ENCODE results near the gene GLRX5.

Gene GLRX5

DNA sequence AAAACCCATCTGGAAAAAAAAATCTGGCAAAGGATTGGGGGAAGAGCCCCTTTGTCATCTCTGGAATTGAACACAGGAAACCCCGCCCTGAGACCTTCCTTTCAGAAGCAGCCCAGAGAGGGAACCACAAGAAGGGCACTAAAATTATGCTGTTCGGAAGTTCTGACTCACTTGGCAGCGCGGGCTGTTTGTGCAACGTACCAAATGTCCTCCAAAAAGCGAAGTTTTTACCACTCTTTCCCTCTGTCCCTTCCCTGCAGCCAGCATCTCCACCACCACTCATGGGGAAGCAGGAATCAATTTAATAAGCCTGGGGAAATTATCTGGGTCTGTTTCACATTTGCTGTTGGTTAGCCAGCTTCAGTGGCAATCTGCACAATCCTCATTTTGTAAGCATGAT is 15.2 kb upstream of the GLRX5 start:
- peak; percentile 91 for DNase-seq

DNA sequence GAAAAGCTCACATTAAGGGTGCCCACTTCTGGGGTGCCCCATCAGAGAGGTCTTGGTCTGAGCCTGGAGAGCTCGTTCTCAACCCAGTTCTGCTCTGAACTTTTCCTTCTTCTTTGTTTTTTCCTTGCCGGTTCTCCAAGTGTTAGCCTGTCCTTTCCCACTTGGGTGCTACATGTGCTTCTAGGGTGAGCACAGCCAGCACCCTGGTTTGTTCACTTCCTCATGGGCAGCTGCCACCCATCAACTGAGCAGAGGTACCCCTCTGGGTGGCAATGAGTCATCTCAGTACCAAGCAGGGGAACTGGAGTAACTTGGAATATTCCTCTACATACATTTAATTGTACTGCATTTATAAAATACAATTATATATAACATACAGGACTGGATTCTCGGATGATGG is 14.5 kb upstream of the GLRX5 start:
- DNase-seq = peak; percentile 68

DNA sequence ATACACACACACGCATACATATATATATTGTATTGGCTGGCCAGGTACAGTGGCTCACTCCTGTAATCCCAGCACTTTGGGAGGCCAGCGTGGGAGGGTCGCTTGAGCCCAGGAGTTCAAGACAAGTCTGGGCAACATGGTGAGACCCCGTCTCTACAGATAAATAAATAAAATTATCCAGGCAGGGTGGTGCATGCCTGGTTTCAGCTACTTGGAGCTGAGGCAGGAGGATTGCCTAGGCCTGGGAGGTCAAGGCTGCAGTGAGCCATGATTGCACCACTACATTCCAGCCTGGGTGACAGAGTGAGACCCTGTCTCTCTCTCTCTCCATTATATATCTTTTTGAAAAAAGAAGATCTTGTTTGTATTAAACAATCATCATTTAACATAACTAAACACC is 13.8 kb upstream of the GLRX5 start:
- DNase-seq = no peak

DNA sequence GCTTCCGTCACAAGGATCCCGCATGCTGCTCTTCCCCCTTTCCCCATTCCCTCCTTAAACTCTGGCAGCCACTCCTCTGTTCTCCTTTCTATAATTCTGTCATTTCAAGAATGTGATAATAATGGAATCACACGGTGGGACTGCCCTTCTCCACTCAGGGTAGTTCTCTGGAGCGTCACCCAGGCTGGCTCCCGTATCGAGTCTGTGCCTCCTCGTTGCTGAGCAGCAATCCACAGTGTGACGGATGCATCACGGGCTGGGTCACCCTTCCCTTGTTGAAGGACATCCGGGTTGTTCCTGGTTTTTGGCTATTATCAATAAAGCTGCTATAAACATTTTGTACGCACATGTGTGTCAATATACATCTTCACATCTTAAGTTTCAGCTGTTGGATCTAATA is 12.7 kb upstream of the GLRX5 start:
- no peak for DNase-seq

DNA sequence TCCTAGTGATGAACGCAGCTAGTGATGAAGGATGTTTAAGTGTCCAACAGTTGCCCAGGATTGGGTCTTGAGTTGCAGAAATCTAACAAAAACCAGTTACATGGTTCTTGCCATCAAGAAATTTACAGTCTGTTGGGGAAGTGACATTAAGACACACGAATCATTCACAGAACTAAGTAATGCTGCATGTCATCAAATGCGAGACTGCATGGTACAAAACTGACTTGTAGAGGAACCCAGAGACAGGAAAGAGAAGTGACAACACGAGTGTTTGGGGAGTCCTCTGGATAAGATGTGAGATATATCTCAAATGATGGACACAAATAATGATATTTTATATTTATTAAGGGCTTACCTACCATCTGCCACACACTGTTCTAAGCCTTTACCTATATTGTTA is 12.3 kb upstream of the GLRX5 start:
- DNase-seq = peak; percentile 56

DNA sequence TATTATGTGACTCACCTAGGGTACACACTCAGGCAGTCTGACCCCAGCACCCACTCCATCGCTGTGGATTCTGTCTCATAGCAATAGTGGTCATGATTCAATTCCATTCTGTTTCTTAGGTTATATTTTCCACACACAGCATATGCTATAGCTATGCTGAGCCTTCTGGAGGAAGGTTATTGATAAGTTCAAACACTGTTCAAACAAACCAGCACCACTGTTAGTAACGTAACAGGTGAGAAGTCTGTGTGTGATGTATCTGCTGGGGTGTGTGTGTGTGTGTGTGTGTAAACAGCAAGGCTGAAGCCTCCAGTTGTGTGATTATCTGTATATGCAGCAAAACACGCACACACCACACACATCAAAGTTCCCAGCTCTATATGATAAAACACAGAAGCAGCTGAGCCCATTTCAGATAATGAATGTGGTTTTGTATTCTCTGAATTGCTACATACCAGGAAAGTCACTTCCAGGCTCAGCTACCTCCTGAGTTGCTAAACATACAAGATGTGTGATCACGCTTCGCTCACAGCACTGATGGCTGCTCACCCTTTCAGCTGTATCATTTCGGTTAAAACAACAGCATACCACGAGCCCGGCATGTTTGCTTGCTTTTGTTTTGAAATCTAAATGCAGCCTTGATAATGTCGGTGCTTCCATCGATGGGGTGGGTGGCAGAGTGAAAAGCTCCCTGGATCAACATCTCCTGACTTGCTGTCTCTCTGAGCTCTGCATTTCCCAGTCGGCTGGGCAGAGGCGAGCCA is 11.6 kb upstream of the GLRX5 start:
- DNase-seq = peak; percentile 50

DNA sequence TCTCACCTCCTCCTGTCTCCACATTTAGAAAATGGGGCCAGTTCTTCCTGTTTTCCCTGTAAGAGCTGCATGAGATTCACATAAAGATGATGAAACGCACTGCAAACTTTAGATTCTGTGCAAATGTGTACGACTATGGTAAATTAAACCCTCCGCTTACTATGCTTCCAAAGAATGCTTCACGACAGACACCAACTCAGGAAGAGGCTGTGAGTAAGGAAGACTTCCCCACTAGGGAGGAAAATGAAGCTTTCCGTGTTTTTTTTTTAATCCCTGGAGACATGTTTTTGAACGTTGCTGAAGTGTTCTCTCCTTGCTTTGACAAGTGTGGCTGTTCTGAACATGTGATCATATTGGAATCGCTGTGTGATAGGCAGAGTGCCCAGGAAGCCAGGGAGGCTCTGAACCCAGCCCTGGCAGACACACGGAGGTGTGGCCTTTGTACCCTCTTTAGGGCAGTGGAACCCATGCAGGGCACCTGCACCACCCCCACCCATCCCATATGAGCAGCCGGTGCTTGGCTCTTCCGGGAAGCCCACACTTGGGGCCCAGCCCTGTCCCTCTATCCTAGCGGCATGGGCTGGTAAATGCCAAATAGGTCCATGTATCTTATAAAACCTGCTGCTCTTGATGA is 10.9 kb upstream of the GLRX5 start:
- DNase-seq = peak; percentile 28

DNA sequence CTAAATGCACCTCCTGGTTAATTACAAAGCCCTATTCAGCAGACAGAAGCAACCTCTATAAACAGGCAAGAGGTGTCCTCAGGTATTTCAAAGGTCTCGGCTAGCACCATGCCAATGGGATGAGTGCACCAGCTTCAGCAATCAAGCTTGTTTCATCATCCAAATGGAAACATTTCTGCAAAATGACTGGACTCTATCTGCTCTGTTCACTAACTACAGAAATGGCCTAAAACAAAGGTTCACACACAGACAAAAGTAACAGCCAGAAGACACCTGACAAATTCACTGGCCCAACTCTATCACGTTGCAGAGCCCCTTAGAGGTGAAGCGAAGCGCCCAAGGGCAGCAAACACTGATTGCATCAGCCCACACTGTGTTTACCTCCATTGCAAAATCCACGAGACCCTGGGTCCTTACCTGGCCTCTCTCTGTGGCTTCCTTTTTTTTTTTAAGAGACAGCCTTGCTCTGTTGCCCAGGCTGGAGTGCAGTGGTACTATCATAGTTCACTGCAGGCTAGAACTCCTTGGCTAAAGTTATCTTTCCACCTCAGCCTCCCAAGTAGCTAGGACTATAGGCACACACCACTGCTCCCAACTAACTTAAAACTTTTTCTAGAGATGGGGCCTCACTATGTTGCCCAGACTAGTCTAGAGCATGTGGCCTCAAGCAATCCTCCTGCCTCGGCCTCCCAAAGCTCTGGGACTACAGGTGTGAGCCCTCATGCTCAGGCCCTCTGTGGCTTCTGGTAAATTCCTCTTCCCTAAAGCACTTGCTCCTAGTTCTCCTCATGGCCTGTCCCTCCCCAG is 9.9 kb upstream of the GLRX5 start:
- DNase-seq = no peak

DNA sequence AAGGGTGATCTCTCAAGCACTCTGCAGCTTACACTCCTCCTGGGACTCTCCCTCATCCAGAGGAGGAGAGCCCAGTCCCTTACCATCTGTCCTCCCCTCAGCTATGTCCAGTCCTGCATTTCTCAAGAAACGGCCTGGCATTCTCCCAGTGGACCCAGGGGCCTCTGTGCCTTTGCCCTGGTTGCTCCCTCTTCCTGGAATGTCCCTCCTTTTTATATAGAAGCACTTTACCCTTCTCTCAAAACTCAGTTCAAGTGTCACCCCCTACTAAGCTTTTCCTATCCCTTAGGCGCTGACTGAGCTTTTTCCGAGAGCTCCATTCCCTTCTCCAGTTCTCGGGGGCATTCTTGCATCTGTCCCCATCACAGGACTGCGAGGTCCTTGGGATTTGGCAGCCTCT is 8.9 kb upstream of the GLRX5 start:
- DNase-seq = no peak

DNA sequence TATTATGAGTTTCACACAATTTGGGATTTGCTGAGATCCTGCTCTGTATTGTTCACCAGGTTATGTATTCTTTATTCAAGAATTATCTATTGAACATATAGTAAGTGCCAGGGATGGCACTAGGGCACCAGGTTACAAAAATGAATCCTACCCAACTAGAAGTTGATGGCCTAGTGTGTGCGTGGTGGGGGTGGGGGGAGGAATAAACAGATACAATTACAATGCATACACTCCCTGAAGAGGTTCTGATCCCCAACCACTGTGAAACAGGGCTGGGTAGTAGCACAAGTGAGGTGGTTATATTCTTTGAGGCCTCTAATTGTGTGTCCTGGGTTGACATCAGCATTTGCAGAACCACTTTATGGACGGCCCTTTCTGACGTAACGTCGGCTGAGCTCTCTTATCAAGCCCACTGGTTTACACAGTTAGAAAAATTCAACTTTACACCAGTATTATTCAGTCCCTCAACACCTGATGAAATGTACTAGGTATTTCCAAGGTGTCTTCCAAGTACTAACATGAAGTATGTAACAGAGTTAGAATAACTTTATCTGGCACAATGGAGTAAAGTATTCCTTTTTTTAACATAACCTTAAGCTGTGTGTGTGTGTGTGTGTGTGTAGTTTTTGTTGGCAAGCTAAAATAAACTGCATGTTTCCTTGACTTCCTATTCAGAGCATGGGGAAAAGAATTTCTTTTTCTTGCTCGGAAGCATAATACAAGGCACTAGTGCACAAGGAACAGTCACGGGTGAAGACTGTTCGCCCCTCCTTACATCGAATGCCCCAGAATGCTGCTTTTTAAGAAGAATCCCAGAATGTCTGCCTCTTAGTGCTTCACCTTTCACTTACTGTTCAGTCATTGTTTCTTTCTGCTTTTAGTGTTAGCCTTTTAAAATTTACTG is 8.1 kb upstream of the GLRX5 start:
- DNase-seq = peak; percentile 39

DNA sequence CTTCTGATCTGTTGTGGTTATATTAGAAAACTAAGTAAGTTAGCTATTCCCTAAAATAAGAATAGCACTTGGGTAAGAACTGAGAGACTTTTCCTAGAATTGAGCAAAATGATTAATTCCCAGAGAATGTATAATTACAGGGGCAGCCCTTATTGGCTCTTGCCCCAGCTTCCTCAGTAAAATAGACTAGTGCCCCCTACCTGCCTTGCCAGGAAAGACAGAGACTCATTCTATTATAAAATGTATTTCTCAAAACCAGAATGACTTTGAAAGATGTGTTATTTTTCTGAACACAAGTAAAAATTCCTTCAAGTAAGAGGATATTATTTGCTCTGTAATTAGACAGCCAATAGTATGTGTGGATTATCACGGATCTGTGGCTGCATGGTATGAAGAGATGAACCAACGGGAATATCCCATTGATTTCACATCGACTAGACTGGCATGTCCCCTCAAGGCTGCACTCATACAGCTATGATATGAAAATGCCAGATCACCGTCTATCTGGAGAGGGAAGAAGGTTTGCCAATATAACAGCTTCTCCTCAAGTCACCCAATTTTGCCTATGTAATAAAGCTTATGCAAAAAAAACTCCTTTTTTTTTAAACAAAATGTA is 7.4 kb upstream of the GLRX5 start:
- peak; percentile 69 for DNase-seq

DNA sequence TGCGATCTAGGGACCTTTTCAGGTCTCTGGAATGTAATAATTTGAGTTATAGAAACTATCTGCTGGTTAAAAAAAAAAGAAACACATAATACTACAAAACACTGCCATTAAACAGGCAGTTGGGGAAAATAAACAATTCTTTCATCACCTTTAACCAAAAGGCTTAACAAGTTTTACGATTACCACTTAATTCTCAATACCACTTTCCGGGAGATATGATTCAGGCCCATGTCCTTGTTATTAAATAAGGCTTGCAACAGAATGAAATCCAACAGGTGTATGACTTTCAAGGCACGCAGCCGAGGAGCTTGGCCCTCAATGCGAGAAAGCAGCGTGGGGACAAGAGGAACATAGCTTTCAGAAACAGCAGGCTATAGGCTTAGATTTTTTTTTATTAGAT is 5.6 kb upstream of the GLRX5 start:
- DNase-seq = no peak

DNA sequence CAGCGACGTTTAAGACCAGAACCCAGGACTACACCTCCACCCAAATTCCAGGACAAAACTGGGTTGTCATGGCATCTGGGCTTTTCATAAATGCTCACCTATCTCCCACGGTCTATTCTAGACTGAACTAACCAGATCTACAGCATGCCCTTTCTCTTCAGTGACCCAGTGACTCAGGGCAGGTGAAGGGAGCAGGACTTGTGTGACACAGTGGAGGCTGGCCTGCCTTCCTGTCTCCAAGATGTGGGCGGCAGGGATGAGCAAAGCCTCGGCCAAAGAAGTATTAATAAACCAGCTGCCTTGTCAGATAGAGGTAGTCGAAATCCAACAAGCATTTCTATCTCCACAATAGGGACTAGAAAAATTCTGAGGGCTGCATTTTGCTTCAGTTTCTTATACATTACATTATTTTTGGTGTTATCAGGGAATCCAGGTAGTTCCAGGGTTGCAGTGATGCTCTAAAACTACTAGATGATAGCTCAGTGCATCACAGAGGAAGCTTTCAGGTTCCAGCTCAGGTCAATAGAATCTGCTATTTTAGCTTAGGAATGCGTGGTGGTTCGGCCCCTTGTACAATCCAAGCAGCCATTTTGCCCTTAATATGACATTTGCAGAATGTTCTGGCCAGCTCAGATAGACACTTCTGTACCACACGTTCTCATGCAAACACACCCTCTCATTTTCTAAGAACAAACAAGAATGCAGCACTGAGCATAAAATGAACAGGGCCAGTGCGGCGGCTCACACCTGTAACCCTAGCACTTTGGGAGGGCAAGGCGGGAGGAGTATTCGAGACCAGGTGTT is 4.2 kb upstream of the GLRX5 start:
- DNase-seq = no peak

DNA sequence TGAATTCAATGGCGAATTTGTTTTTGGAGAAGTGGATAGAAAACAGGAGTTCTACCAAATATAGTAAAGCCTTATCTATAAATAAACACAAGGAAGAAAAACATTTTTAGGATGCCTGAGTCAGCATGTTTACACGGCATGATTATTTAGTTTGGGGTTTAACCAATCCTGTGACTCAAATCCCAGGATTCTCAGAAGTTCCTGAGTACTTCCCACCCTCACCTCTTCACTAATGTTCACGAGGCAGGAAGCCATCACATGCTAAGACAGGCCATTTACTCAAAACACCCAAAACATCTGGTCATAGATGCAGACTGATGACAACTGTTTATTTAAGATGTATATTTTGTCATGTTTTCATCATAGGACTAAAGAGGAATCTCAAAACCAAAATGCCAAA is 3.4 kb upstream of the GLRX5 start:
- peak; percentile 41 for DNase-seq

DNA sequence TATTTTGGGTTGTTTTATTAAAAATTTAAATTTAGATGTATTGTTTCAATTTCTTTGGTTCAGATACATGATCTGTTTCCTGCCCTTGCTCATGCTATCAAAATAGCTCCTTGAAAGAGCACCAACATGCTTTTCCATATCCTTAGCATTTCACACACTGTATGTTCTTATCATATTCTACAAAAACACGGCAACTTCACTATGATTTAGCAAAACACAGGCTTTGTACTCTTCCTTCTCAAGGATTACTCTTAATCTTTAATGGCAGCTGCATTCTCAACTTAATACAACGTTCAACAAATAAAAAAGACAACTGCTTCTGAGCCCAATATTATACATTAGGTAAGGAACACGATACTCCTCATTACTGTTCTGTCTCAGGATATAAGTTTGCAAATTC is 2.9 kb upstream of the GLRX5 start:
- DNase-seq = no peak

DNA sequence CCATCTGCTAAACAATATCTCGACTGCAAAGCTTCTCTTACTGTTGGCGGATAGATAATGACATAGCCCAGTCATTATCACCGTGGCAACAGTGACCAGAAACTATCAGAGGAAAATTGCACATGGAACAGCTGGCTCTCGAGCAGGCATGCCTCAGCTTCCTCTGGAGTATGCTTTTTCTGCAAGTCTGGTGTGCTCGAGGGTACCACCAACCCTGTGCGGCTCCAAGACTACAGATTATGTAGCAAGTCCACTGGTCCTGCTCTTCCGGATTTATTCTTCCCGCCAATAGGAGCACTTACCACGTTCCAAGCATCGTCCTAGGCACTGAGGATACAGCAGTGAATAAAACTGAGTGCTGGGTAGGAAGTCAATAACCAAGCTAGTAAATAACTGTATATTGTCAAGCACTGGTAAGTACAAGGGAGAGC is 1.4 kb upstream of the GLRX5 start:
- peak; percentile 33 for DNase-seq

DNA sequence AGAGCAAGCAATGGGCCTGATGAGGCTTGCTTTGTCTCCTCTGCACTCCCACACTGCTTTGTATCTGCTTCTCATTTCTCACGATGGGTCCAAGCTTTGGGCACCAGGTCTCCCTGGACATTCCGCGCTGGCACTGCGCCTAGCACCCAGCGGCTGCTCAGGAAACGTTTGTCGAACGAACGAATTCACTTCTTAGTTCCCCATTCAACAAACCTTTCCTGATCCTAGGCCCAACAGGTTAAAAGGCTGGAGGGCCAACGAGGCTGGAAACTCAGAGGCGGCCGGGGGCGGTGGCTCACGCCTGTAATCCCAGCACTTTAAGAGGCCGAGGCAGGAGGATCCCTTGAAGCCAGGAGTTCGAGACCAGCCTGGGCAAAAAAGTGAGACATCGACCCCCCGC is 1.0 kb upstream of the GLRX5 start:
- no peak for DNase-seq

DNA sequence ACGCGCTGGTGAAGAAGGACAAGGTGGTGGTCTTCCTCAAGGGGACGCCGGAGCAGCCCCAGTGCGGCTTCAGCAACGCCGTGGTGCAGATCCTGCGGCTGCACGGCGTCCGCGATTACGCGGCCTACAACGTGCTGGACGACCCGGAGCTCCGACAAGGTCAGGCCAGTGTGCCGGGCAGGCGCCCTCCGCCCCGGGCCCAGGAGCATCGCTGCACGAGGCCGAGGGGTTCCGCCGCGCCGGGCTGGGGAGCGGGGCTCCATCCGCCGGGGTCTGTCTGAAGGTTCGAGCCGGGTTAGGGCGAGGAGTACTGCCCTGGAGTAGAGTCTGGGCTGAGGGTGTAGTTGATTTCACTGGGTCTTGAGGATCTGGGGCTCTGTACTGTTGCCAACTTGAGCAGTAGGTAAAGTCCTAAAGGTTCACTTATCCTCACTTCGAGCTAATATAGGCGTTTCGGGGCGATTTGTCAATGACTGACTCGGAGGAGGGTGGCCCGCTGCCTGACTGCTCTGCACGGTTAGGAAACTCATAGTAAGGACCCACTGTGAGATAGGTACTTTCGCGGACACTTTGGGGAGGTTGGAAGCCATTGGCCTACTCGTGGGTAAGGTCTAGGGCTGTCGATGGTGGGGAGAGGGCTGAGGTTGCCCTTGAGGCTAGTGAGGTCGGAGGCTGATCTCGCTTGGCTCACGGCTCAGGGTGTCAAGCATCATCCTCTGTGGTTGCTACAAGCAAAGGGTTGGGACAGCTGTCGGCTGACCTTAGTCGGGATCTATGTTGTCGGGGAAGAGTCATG is 574 bp downstream of the GLRX5 start:
- no peak for DNase-seq

DNA sequence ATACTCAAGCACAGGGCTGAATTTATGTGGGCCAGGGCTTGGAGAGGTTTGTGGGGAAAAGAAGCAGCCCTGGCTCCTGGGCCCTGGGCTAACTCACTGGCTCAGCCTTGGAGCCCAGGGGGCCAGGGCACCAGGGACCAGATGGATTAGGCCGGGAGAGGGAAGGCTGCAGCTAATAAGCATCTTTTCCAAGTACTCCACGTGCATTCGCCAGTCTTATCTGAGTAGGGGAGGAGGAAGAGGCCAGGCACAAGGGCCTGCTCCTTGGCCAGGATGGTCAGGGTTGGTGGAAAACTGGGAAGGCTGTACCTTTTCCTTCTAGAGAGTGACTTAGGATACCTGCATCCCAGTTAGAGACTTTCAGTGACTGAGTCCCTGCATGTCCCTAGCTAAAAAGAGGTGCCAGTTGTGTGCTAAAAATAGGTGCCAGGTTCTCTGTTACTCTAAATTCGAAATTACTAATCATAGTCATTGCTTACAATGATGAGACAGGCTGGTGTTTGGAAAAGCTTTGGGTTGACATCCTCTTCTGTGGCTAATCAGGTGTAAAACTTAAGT is 1.3 kb downstream of the GLRX5 start:
- no peak for DNase-seq

DNA sequence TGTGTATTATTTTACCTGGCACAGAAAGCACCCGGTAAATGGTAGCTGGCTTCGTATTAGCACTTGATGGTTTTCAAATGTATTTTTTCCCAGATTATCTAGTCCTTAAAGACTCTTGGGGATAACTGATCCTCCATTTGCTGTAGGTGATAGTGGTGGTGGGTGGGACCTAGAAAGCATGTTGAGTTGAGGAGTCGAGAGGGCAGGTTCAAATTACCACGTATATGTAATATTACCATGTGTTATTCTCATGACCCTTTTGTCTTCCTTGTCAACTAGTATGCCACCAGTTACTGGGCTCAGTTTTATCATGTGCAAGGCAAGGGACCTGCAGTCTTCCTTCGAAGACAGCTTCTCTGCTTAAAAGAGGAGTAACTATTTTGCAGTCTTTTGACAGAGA is 1.8 kb downstream of the GLRX5 start:
- DNase-seq = no peak

Measured in suppressor macrophage treated with lipopolysaccharide for 4 hours (primary cell).